ENCODE measurements around the gene RHBG. TPM values are rescaled to one million over a fixed set of nuclear protein-coding genes. Genes with fewer than 3 reads are reported as not detected.

RHBG gene
- total RNA-seq, 1 donor from 2014 or later: not detected

GRCh38 chr1:156400191-156400935, 31.4 kb downstream of the RHBG start:
- no peaks in the 10 kb centered on the region for H3K4me1 Mint-ChIP-seq (ENCODE audit: low read depth)
- no peak for DNase-seq (ENCODE audit: low spot score)
- no peaks in the 10 kb centered on the region for H3K9me3 Mint-ChIP-seq (ENCODE audit: low read depth)
- peaks cover 36% of the 10 kb centered on the region for H3K27me3 Mint-ChIP-seq (ENCODE audit: low read depth)
- no peak overlapping the region for H3K4me3 Mint-ChIP-seq (ENCODE audit: unreplicated experiment)
- H3K36me3 Mint-ChIP-seq (ENCODE audit: low read depth): no peaks in the 10 kb centered on the region
- no peak for TF ChIP-seq CTCF (IDR thresholded peaks at IDR 0.05)
- H3K27ac Mint-ChIP-seq (ENCODE audit: unreplicated experiment): no peak overlapping the region

GRCh38 chr1:156401041-156401574, 32.1 kb downstream of the RHBG start:
- Mint-ChIP-seq H3K27ac (ENCODE audit: unreplicated experiment) (no peak overlapping the region), H3K27me3 (ENCODE audit: low read depth) (peaks cover 44% of the 10 kb centered on the region), H3K4me1 (ENCODE audit: low read depth) (no peaks in the 10 kb centered on the region), H3K36me3 (ENCODE audit: low read depth) (no peaks in the 10 kb centered on the region), H3K4me3 (ENCODE audit: unreplicated experiment) (no peak overlapping the region), H3K9me3 (ENCODE audit: low read depth) (no peaks in the 10 kb centered on the region)
- TF ChIP-seq CTCF (IDR thresholded peaks at IDR 0.05): no peak
- DNase-seq (ENCODE audit: low spot score): no peak

GRCh38 chr1:156401681-156402081, 32.7 kb downstream of the RHBG start:
- Mint-ChIP-seq H3K9me3 (ENCODE audit: low read depth) (no peaks in the 10 kb centered on the region), H3K4me3 (ENCODE audit: unreplicated experiment) (no peak overlapping the region), H3K27ac (ENCODE audit: unreplicated experiment) (no peak overlapping the region), H3K36me3 (ENCODE audit: low read depth) (no peaks in the 10 kb centered on the region), H3K4me1 (ENCODE audit: low read depth) (no peaks in the 10 kb centered on the region), H3K27me3 (ENCODE audit: low read depth) (peaks cover 48% of the 10 kb centered on the region)
- DNase-seq (ENCODE audit: low spot score): no peak
- no peak for TF ChIP-seq CTCF (IDR thresholded peaks at IDR 0.05)

- no peak for DNase-seq (ENCODE audit: low spot score)
- Mint-ChIP-seq H3K4me1 (ENCODE audit: low read depth) (no peaks in the 10 kb centered on the region), H3K27ac (ENCODE audit: unreplicated experiment) (no peak overlapping the region), H3K27me3 (ENCODE audit: low read depth) (peaks cover 55% of the 10 kb centered on the region), H3K36me3 (ENCODE audit: low read depth) (no peaks in the 10 kb centered on the region), H3K4me3 (ENCODE audit: unreplicated experiment) (no peak overlapping the region), H3K9me3 (ENCODE audit: low read depth) (no peaks in the 10 kb centered on the region)
- no peak for TF ChIP-seq CTCF (IDR thresholded peaks at IDR 0.05)
These were observed 33.5 kb downstream of the RHBG start for GRCh38 chr1:156402331-156403020.

- Mint-ChIP-seq H3K27me3 (ENCODE audit: low read depth) (peaks cover 73% of the 10 kb centered on the region), H3K4me3 (ENCODE audit: unreplicated experiment) (no peak overlapping the region), H3K27ac (ENCODE audit: unreplicated experiment) (no peak overlapping the region), H3K4me1 (ENCODE audit: low read depth) (no peaks in the 10 kb centered on the region), H3K9me3 (ENCODE audit: low read depth) (no peaks in the 10 kb centered on the region), H3K36me3 (ENCODE audit: low read depth) (no peaks in the 10 kb centered on the region)
- TF ChIP-seq CTCF (IDR thresholded peaks at IDR 0.05): no peak
- DNase-seq (ENCODE audit: low spot score): no peak
These were observed 36.7 kb downstream of the RHBG start for GRCh38 chr1:156405670-156406069.

All from chondrocyte (in vitro differentiated cells).